Inflammatory macrophage treated with lipopolysaccharide for 4 hours (primary cell): Measurements from ENCODE around the gene NLRP1.

ENCODE experiments used
- DNase-seq: peaks from one replicate; pipeline ENCODE4 v3.0.0-alpha.2; 2020

NLRP1 gene

DNA sequence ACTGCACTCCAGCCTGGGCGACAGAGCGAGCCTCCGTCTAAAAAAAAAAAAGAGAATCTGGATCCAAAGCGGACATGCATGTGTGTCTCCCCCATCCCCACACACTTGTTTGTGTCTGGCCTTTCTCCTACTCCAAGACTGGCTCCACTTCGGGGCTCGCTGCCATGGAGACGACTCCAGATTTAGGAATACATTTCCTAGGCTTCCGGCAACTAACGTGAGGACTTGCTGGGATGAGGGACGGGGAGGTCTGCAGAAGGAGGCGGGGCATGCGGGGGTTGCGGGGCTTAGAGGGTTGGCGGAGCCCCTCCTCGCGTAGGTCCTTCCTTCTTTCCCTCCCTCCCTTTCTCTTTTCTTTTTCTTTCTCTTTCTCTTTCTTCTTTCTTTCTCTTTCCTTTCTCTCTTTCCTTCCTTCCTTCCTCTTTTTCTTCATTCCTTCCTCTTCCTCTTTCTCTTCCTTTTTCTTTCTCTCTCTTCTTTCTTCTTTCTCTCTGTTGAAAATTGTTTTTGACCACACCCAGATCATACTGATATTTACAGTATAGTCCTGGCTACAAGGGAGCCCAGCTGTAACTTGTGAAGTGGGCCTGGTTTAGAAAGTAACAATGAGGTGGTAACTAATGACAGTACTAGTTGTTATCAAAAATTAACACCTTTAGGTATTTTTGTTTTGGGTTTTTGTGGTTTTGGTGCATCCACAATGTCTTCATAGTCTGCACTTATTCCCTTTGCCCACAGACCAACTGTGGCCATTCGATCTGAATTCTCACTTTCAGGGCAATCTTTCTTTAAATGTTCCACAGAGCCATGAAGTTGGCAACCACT, 72.7 kb downstream of the NLRP1 start:
- DNase-seq: no peak

DNA sequence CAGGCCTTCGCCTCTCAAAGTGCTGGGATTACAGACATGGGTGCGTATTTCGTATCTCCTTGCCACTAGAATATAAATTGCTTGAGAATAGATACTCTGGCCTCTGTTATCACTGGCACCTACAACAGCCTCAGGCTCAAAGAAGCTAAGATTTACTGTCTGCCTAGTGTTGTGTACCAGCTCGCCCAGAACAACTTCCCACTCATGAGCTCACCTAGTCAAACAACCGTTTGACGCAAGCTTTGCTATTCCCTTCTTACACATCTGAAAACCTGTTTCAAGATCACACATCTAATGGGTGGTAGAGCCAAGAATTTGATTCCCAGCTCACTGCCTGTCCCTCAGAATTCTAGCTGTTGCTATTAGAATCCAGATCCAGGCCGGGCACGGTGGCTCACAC, 73.5 kb downstream of the NLRP1 start:
- no peak for DNase-seq

DNA sequence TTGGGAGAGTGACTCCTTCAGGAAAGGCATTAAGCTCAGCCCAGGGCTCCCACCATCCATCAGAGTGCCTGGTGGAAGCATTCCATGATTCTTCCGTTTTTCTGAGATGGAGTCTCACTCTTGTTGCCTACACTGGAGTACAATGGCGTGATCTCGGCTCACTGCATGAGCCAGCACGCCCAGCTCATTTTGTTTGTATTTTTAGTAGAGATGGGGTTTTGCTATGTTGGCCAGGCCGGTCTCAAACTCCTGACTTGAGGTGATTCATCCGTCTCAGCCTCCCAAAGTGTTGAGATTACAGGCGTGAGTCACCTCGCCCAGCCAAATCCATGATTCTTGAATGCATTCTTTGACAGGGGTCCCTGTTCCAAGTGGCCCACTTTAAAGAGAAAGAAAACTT, 74.8 kb downstream of the NLRP1 start:
- no peak for DNase-seq

DNA sequence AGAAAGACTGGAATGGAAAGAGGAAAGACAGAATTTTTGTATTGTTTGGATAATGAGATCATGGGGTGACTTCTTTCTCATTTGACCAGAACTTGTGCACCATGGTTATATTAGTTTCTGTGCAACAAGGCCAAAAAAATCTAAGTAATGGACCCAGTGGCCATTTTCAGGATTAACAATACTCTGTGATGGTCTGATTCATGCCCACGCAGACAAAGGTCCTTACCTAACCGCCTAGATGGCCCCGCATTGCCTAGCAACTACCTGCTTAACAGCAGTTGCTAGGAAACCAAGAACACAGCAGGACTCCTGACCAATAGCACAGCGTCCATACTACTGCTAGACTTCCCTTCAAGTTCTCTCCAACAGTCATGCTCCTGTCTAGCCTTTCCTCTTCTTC, 75.5 kb downstream of the NLRP1 start:
- no peak for DNase-seq

DNA sequence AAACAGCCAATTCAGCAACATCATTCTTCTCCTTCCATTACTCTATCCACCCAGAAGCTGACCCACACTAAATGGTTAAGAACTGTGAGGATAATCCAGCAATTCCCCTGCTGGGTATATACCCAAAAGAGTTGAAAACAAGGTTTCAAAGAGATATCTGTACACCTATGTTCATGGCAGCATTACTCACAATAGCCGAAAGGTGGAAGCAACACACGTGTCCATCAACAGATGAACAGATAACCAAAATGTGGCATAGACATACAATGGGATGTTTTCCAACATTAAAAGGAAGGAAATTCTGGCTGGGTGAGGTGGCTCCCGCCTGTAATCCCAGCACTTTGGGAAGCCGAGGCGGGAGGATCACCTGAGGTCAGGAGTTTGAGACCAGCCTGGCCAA, 78.0 kb downstream of the NLRP1 start:
- no peak for DNase-seq

DNA sequence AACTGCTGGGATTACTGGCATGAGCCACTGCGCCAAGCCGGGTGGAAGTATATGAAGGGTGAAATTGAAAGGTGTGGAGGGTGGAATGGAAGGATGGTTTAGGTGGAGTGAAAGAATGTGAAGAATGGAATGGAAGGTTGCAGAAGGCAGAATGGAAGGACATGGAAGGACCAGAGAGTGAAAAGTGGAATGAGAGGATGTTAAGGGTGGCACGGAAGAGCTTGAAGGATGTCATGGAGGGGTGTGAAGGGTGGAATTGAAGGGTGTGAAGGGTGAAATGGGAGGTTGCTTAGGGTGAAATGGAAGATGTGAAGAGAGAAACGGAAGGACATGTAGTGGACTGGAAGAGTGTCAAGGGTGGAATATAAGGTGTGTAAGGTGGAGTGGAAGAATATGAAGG, 81.8 kb downstream of the NLRP1 start:
- no peak for DNase-seq

DNA sequence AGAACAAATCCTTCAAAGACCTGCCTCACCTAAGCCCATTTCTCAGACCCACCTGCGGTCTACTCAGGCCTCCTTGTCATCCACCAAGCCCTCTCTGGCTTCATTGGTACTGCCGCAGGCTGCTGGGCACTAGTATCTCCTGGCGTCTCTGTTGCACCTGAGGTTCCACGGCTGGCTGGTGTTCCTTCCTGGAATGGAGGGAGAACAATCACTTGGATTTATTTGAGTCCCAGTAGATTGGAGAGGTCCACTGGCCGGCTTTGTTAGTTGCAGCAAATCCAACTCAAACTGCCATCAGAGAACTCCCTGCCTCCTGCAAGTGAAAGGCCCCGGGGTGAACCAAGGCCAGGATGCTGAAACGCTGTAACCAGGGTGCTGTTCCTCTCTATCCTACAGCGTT, 82.6 kb downstream of the NLRP1 start:
- DNase-seq: no peak

DNA sequence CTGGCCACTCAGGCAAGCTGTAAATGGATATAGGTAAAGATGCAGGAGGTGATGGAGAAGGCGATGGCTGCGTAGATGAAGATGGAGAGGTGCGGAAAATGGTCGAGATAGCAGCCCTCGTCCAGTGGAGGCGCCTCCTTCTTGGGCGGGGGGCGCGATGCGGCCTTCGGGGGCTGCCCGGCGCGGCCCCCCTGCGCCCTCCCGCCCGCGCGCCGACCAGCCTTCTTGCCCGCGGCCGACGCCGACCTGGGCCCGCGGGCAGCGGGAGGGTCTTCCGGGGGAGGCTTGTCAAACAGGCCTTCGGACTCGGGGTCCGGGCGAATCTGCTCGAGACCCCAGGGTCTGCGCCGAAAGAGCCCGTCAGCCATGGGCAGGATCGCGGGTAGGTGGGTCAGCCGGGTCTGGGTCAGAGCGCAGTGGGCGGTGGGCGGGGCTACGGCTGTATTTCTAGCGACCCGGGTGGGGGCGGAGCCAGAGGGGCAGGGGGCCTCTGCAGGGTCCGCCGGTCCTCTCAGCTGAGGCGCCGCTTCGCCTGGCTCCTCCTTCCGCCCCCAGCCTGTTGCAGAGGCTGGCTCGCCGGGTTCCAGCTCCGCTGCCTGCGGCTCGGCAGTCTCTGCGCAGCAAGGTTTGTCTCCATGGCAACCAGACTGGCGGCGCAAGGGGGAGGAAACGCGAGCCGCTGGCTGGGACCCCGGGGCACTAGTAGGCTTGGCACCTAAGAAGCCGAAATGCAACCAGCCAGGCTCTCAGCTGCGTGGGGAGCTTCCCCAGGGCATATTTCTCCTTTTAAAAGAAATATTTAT, 83.5 kb downstream of the NLRP1 start:
- peak; percentile 31 for DNase-seq

DNA sequence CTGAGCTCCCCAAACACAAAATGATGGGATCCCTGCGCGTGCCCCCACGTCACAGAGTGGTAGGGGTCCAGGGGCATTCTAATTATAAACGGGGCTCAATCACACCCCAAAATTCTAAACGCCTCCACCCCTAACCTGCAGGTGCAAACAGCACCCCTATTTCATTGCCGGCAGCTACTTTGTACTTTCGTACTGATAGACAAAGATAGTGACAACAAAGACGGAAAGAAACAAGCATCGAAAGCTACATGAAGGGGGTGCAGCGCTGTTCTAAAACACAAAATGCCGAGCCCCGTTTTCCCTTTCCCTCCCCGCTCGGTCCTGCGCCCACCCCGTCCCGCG, 84.1 kb downstream of the NLRP1 start:
- no peak for DNase-seq

DNA sequence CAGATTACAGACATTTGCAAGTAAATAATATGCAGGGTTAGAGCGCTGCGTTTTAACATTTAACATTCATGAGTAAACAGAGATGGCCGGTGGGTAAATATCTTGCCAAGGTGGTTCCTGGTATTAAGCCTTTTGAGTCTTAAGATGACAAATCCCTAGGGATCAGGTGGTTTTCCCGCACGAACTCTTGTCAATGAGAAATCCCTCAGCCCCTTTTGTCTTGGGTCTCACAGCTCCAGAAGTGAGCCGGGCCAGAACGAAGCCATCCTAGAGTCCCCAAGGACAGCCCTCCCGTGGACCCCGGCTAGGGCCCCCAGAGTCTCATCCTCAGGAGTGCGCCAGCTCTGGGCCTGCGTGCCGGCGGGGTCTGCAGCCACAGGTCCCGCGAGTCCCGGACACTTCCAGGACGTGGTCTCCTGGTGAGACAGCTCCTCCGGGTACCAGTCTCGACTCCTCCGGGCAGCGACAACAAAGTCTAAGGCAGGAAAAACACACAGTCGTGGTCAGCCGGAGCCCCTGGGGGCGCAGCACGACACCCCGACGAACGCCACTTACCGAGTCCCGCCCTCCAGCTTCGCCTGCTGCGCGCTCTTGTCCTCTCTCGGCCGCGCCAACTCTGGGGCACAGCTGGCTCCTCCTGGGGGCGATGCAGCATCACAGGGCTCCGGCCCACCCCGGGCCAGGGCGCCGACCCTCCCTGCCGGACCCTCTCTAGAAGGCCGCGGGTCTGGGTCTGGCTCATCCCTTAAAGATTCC, 84.7 kb downstream of the NLRP1 start:
- no peak for DNase-seq

DNA sequence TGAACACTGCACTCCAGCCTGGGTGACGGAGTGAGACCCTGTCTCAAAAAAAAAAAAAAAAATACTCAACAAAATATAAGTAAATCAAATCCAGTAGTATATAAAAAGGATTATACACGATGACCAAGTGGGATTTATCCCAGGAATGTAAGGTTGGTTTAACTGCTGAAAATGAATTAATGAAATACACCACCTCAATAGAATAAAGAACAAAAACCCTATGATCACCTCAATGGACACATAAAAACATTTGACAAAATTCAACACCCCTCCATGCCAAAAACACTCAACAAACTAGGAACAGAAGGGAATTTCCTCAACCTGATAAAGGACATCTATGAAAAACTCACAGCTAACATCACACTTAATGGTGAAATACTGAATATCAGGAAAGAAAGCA, 91.3 kb downstream of the NLRP1 start:
- DNase-seq: no peak

DNA sequence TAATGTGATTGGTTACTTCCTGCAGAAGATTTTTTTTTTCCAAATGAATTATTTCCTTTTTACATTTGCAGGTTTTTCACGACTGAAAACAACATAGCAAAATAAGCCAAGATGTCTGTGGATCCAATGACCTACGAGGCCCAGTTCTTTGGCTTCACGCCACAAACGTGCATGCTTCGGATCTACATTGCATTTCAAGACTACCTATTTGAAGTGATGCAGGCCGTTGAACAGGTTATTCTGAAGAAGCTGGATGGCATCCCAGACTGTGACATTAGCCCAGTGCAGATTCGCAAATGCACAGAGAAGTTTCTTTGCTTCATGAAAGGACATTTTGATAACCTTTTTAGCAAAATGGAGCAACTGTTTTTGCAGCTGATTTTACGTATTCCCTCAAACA, 95.6 kb downstream of the NLRP1 start:
- DNase-seq: no peak

DNA sequence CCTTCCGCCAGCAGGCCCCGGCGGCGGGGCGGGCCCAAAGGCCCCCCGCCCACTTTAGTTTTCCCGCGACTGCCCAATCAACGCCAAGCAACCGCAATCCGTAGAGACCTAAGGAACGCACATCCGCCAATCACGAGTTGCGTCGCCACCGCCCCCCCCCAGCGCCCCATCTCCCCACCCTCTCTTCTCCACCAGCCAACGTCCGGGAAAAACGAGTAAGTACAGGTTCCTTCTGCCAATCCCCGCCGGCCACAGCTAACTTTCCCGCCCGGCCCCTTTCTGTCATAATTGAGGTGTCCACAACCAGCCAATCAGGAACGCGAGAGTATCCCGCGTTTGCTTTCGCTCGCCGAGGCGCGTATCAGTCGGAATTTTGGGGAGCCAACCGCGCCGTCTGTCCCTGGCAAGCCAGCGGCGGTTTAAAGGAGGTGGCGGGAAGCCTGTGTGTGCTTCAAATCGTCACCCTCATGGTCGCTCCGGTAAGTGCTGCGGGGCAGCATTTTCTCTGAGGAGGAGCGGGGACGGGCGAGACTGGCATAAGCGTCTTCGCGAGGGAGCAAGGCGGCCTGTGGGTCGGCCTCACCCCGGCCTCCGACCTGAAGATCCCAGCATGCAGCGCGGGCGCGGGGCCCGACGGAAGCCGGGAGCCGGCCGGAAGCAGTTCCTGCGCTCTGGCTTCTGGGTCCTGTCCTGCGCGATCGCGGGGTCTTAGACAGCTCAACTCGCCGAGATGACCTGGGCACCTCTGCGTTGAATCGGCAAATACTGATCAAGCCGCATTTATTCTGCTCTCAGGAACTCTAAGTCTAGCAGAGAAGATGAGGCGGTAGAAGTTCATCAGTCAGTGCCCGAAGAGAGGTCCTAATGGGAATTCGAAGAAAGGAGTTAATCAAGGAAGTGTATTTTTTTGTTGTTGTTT, 97.8 kb downstream of the NLRP1 start, which contains the start of gene MIS12:
TSS of gene MIS12 (plus strand) at position 361 of the 919 bp plus-strand sequence. CDS start 2,297 bp downstream, outside the sequence.
- DNase-seq: peak; percentile 100

DNA sequence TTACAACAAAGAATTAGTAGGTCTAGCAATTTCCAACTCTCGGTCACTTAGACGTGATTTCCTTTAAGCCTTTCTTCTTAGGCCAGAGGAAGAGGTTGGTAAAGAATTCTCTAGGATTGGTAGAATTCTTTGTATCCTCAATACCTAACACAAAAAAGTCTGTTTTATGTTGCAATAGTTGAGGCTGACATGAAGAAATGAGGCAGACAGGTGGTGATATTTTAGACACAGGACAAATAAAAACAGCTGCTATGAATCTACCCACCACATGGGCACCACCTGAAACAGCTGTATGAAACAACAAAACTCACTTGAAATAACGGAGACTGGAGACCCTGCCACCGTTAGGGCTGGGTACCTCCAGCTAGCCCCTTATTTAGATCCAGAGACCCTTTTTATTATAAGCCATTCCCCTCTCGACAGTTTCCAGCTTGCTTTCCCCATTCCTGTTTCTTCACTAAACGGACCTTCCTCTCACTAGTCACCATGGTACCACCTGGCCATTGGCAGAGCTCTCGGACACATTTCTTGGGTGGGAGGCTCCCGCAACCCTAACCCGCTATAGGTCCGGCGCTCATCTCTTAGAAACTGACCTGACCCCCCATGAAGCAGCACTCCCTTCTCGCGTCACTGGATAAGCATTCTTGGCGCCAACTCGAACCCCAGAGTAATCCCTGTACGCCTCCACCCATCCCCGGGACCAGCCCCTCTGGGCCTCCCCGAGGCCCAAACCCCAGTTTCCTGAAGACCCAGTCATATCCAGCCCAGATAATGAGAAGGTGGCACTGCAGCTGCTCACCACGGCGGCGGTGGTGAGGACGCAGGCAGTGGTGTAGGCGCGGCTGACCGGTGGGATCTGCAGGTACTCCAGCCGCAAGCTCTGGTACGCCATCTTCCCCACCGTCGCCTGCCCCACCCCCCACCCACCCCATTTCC, 98.8 kb downstream of the NLRP1 start, which contains the start of gene DERL2:
TSS of gene DERL2 (minus strand) at position 909 of the 936 bp plus-strand sequence. CDS start at position 892, 17 bp downstream.
- peak; percentile 7 for DNase-seq

DNA sequence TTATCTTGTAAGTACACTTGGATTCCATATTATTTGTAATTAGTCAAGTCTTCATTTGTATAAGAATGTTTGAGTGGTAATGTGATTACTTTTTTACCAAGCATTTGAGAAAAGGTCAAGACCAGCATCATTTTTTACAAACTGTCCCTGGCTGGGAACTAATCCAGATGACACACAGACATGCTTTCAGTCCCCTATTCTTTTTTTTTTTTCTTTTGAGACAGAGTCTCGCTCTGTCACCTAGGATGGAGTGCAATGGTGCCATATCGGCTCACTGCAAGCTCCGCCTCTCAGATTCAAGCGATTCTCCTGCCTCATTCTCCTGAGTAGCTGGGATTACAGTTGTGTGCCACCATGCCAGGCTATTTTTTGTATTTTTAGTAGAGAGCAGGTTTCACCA, 102.9 kb downstream of the NLRP1 start:
- no peak for DNase-seq

DNA sequence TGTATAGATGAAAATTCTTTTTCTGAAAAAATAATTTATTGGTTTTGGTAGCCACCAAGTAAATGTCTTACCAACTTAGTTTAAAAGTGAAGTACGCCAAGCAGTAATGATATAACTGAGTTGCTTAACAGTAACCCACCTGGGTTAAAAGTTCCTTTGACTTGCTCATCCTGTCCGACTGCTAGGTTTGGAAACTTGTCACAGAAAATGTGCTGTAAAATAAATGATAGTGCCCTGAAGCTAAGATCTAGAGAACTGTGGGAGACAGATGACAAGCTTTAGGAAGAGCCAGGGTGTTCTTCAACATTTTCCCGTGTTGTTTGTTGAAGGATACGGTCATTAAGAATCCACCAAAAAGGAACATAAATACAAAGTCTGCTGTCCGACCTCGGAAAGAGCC, 103.3 kb downstream of the NLRP1 start:
- DNase-seq: no peak

DNA sequence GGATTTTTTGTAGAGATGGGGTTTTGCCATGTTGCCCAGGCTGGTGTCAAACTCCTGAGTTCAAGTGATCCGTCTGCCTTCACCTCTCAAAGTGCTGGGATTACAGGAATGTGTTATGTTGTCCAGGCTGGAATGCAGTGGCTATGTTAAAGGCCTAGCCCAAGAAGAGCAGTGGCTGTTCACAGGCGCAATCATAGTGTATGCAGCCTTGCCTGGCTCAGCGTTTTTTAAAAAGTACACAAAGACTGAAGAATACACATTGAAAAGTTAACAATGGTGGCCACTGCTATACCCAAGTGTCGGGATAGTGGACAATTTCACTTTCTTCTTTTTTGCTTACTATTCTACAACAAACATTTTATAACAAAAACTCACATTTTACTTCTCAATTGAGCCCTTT, 105.3 kb downstream of the NLRP1 start:
- no peak for DNase-seq

DNA sequence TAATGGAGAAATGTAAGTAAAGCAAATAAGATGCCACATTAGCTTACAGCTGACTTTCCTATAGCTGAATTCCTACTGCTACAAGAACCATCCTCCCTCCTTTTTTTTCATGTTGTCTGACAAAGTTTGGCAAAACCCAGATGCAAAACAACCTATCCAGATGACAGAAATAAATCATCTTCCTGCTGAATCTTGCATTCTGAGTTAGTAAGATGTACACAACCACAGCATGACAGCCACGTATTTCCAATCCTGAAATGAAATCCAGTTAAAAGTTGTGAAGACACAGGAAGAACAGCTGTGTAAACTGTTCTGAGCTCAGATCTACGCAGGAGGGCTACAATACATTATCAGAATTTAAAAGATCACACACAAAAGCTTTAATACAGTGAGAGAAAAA, 110.4 kb downstream of the NLRP1 start:
- DNase-seq: no peak

DNA sequence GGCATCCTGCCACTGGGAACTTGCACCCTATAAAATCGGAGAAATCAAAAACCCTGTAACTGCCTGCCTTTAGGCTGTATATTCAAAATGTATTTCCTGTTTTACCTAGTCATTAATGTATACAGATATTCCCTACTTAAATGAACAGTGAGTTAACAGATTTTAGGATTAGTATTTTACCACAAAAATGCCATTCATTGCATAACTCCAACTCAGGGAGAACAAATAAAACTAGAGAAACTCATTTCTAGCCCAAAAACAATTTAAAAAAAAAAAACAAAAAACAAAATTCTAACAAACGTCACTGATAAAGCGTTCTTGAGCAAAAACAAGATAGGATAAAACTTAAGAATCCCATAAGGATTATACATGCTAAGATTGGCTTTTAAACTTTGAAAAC, 111.8 kb downstream of the NLRP1 start:
- DNase-seq: no peak

DNA sequence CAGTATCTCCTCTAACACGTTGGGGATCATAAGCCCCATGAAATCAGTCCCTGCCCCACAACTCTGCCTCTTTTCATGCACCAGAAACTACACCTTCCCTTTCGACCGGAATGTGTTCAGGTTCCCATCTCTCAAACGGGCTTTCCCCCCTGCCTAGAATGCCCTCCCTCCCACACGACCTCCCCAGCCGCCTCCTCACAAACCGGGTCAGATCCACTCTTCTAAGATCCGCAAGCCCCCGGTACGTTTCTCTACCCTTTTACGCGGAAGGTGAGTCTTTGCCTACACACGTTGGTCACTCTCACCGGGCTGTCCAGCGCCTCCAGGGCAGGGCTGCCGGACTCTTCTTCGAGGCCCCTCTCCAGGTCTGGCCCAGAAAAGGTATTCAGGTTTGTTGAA, 116.2 kb downstream of the NLRP1 start:
- no peak for DNase-seq

DNA sequence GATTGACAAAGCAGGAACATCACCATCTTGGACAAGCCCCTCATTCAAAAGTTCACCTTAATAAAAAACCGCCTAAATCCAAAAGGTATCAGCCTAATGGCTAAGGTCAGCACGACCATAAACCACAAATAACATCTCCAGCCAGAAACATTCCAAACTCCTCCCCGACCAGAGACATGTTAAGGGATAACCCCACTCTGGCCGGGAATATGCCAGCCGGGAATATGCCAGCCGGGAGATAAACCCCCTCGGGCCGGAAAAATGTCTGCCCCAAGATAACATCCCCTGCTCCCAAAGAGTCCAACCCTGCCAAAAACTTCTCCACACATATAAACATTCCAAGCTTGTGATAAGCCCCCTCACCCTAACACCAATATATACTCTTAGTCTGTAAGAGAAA, 116.9 kb downstream of the NLRP1 start:
- DNase-seq: no peak
